NB4 (cell line): ENCODE results near the gene PDE4D.

ENCODE experiments used
- MYC ChIP-seq: IDR thresholded peaks from 2 replicates; pipeline ENCODE4 v1.6.1; 2011; ENCODE audit warnings: low read depth, low read length
- POLR2A ChIP-seq: IDR thresholded peaks from 2 replicates; pipeline ENCODE4 v1.6.1; 2011; ENCODE audit warnings: mild to moderate bottlenecking; ENCODE audit not compliant: insufficient read length; ENCODE audit errors: extremely low read depth
- TF ChIP-seq, protein P1 (sequence below): IDR thresholded peaks from one replicate; pipeline ENCODE4 v1.5.1; 2012; ENCODE audit warnings: low read depth, low read length
- TF ChIP-seq, protein P2 (sequence below): IDR thresholded peaks from 2 replicates; pipeline ENCODE4 v1.6.1; 2011; ENCODE audit warnings: low read depth, low read length

DNA sequence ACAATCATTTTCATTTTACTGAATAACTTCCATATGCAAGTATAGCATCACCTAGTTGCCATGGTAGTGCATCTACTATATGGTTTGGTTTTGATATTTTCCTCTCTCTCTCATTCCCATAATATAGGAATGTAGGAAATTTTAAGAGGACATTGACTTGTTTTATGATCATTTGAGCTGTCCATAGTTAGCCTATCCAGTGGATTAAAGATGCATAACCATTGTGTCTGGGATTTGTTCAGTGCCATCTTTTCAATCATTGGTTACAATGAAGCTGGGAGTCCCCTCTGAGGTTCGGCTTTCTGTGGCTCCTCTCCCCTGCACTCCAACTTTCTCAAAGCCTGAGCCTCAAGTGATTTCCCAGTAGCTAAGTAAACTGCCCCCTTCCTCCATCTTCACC is 852.2 kb downstream of the PDE4D start:
- TF ChIP-seq, protein P1, sequence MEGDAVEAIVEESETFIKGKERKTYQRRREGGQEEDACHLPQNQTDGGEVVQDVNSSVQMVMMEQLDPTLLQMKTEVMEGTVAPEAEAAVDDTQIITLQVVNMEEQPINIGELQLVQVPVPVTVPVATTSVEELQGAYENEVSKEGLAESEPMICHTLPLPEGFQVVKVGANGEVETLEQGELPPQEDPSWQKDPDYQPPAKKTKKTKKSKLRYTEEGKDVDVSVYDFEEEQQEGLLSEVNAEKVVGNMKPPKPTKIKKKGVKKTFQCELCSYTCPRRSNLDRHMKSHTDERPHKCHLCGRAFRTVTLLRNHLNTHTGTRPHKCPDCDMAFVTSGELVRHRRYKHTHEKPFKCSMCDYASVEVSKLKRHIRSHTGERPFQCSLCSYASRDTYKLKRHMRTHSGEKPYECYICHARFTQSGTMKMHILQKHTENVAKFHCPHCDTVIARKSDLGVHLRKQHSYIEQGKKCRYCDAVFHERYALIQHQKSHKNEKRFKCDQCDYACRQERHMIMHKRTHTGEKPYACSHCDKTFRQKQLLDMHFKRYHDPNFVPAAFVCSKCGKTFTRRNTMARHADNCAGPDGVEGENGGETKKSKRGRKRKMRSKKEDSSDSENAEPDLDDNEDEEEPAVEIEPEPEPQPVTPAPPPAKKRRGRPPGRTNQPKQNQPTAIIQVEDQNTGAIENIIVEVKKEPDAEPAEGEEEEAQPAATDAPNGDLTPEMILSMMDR, result no peak
- TF ChIP-seq POLR2A (no peak), MYC (no peak)
- TF ChIP-seq, protein P2, sequence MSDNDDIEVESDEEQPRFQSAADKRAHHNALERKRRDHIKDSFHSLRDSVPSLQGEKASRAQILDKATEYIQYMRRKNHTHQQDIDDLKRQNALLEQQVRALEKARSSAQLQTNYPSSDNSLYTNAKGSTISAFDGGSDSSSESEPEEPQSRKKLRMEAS, result no peak
